ENCODE results near the gene MRE11.

The MRE11 gene

DNA sequence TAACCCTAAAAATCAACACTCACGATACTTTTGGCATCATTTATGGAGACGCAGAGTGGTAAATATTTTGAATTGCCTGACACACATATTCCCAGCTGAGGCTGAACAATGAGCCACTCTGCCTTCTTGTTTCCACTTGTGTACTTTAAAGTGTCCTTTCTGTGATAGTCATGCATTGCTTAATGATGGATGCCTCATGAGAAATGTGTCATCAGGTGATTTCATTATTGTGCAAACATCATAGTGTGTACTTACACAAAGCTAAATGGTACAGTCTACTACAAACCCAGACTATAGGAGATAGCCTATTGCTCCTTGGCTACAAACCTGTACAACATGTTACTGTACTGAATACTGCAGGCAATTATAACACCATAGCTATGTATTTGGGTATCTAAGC, 44.2 kb downstream of the MRE11 start:
- Histone ChIP-seq H3K4me1 (ENCODE audit: control insufficient read depth, insufficient read depth, low read length) (no peaks in the 10 kb centered on the region), H3K9ac (ENCODE audit: low read length) (no peak overlapping the region), H3K27ac (ENCODE audit: low read depth, low read length) (no peak overlapping the region), H3K27me3 (ENCODE audit: control insufficient read depth, insufficient read depth, low read length) (no peaks in the 10 kb centered on the region), H3K4me3 (ENCODE audit: low read length) (no peak overlapping the region), H3K36me3 (ENCODE audit: control insufficient read depth, insufficient read depth, low read length) (peaks cover 2% of the 10 kb centered on the region)

DNA sequence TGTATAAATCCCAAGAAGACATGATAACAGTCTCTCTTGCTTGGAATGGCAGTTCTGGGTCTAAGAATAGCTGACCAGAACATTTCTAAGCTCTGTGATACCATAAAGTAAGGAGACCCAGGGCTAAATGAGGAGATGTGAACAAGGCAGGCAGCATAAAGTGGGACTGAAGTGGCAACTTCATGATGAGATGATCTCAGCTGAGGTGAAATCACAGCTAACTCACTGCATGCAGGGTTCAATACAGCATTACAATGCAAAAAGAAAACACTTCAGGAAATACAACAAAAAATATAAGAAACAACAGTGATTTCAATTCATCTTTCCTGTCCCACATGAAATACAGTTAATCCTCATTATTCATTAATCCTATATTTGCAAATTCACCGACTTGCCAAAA, 44.6 kb downstream of the MRE11 start:
- peaks cover 2% of the 10 kb centered on the region for H3K36me3 ChIP-seq (ENCODE audit: control insufficient read depth, insufficient read depth, low read length)
- H3K9ac ChIP-seq (ENCODE audit: low read length): no peak overlapping the region

DNA sequence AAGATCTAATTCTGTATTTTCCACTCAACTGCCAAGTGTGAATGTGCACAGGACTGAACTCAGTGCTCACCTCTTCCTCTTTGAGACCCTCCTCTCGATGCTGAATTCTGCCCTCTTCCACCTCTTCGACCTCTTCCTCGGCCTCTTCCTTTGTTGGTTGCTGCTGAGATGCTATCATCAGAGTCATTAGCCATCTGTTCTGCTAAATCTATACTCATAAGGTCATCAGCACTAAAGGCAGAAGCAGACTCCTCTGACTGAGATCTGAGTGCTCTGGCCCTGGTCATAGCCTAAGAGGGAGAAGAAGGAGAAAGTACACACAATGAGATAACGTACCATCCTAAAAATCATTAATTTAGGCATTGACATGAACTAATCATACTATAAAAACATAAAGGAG, 46.5 kb downstream of the MRE11 start:
- H3K36me3 ChIP-seq (ENCODE audit: control insufficient read depth, insufficient read depth, low read length): peaks cover 4% of the 10 kb centered on the region
- no peaks in the 10 kb centered on the region for H3K27me3 ChIP-seq (ENCODE audit: control insufficient read depth, insufficient read depth, low read length)
- H3K4me1 ChIP-seq (ENCODE audit: control insufficient read depth, insufficient read depth, low read length): no peaks in the 10 kb centered on the region
- no peak overlapping the region for H3K4me3 ChIP-seq (ENCODE audit: low read length)
- H3K9ac ChIP-seq (ENCODE audit: low read length): no peak overlapping the region
- no peak overlapping the region for H3K27ac ChIP-seq (ENCODE audit: low read depth, low read length)

More for the DNA sequence above, 44.6 kb downstream of the MRE11 start:
- no peaks in the 10 kb centered on the region for H3K4me1 ChIP-seq (ENCODE audit: control insufficient read depth, insufficient read depth, low read length)
- H3K27me3 ChIP-seq (ENCODE audit: control insufficient read depth, insufficient read depth, low read length): no peaks in the 10 kb centered on the region
- no peak overlapping the region for H3K4me3 ChIP-seq (ENCODE audit: low read length)
- H3K27ac ChIP-seq (ENCODE audit: low read depth, low read length): no peak overlapping the region

DNA sequence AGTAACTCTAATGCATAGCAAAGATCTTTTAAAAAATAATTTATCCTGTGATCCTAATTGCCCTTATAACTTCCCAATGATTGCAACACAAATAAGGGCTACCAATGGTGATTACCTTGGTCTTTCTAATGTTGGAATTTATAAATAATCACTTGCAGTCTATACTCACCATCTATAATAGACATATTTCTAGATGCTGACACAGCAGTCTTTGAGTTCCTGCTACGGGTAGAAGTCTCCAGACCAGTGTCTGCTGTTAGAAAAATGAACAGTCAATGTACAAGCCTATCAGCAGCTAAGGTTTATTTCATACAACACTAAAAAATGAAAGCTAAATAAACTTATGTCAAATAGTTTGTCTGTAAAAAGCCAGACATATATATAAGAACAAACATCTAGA, 48.0 kb downstream of the MRE11 start:
- no peak overlapping the region for H3K27ac ChIP-seq (ENCODE audit: low read depth, low read length)
- no peak overlapping the region for H3K9ac ChIP-seq (ENCODE audit: low read length)
- no peaks in the 10 kb centered on the region for H3K27me3 ChIP-seq (ENCODE audit: control insufficient read depth, insufficient read depth, low read length)
- no peak overlapping the region for H3K4me3 ChIP-seq (ENCODE audit: low read length)
- H3K36me3 ChIP-seq (ENCODE audit: control insufficient read depth, insufficient read depth, low read length): peaks cover 4% of the 10 kb centered on the region
- H3K4me1 ChIP-seq (ENCODE audit: control insufficient read depth, insufficient read depth, low read length): no peaks in the 10 kb centered on the region

DNA sequence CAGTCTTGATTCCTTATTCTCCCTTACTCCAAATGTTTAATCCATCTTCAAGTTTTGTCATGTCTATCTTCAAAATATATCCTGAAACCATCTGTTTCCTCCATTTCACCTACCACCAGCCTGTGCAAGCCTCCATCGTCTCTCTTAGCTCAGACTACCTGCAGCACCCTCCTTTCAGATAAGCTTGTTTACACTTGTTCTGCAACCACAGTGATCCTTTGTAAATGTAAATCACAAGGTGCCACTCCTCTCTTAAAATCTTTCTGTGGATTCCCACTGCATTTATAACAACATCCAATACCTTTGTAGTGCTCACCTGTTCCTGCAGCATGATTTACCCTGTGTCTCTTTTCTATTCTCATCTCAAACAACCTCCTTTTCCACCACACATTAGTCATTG, 60.6 kb downstream of the MRE11 start:
- H3K9ac ChIP-seq (ENCODE audit: low read length): no peak overlapping the region
- no peaks in the 10 kb centered on the region for H3K27me3 ChIP-seq (ENCODE audit: control insufficient read depth, insufficient read depth, low read length)
- peaks cover 7% of the 10 kb centered on the region for H3K36me3 ChIP-seq (ENCODE audit: control insufficient read depth, insufficient read depth, low read length)
- H3K27ac ChIP-seq (ENCODE audit: low read depth, low read length): no peak overlapping the region
- H3K4me1 ChIP-seq (ENCODE audit: control insufficient read depth, insufficient read depth, low read length): no peaks in the 10 kb centered on the region
- H3K4me3 ChIP-seq (ENCODE audit: low read length): no peak overlapping the region

DNA sequence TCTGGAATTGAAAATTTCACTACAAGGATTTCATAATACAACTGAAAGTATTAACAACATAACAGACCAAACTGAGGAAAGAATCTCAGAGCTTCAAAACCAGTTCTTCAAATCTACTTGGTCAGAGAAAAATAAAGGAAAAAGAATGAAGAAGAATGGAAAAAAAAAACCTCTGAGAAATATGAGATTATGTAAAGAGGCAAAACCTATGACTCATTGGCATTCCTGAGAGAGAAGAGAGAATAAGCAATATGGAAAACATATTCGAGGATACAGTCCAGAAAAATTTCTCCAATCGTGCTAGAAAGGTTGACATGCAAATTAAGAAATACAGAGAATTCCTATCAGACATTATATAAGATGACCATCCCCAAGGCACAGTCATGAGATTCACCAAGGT, 69.0 kb downstream of the MRE11 start:
- Histone ChIP-seq H3K27ac (ENCODE audit: low read depth, low read length) (no peak overlapping the region), H3K36me3 (ENCODE audit: control insufficient read depth, insufficient read depth, low read length) (no peaks in the 10 kb centered on the region), H3K4me1 (ENCODE audit: control insufficient read depth, insufficient read depth, low read length) (no peaks in the 10 kb centered on the region), H3K9ac (ENCODE audit: low read length) (no peak overlapping the region), H3K27me3 (ENCODE audit: control insufficient read depth, insufficient read depth, low read length) (no peaks in the 10 kb centered on the region), H3K4me3 (ENCODE audit: low read length) (no peak overlapping the region)

DNA sequence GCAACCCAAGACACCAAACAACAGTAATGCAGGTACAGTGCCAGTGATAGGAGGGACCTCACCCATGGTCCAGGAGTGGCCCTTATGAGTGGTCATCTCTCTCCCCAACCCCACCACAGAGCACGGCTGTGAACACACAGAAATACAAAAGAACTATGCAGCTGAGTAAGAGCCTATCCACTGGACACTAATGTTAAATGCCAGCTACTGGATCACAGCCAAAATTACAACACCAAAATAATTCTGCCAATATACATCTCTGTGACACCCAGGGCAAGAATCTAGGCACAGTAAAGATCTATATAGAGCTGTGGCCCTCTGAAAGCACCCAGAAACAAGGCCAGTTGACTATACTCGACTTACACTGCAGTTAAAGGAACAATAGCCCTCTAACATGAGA, 69.6 kb downstream of the MRE11 start:
- Histone ChIP-seq H3K27me3 (ENCODE audit: control insufficient read depth, insufficient read depth, low read length) (no peaks in the 10 kb centered on the region), H3K4me3 (ENCODE audit: low read length) (no peak overlapping the region), H3K27ac (ENCODE audit: low read depth, low read length) (no peak overlapping the region), H3K36me3 (ENCODE audit: control insufficient read depth, insufficient read depth, low read length) (no peaks in the 10 kb centered on the region), H3K4me1 (ENCODE audit: control insufficient read depth, insufficient read depth, low read length) (no peaks in the 10 kb centered on the region), H3K9ac (ENCODE audit: low read length) (no peak overlapping the region)

DNA sequence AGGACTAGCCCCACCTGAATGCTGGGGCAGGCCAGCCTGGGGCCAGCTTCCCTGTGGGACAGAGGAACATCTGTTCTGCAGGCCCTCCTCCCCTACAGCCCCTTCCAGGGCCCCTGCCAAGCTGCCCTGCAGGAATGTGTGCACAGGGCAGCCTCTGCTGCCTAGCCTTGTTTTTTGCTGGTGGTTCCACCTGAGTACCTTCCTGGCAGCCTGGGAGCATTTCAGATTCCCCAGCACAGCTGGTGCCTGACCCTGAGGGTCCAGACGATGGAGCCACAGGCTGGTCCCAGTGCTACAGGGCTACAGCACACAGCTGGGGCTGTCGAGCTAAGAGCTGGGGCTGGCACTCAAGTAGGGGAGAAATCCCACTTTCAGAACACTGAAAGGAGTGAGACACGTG, 70.1 kb downstream of the MRE11 start:
- Histone ChIP-seq H3K27ac (ENCODE audit: low read depth, low read length) (no peak overlapping the region), H3K4me1 (ENCODE audit: control insufficient read depth, insufficient read depth, low read length) (no peaks in the 10 kb centered on the region), H3K9ac (ENCODE audit: low read length) (no peak overlapping the region), H3K27me3 (ENCODE audit: control insufficient read depth, insufficient read depth, low read length) (no peaks in the 10 kb centered on the region), H3K36me3 (ENCODE audit: control insufficient read depth, insufficient read depth, low read length) (no peaks in the 10 kb centered on the region), H3K4me3 (ENCODE audit: low read length) (no peak overlapping the region)

DNA sequence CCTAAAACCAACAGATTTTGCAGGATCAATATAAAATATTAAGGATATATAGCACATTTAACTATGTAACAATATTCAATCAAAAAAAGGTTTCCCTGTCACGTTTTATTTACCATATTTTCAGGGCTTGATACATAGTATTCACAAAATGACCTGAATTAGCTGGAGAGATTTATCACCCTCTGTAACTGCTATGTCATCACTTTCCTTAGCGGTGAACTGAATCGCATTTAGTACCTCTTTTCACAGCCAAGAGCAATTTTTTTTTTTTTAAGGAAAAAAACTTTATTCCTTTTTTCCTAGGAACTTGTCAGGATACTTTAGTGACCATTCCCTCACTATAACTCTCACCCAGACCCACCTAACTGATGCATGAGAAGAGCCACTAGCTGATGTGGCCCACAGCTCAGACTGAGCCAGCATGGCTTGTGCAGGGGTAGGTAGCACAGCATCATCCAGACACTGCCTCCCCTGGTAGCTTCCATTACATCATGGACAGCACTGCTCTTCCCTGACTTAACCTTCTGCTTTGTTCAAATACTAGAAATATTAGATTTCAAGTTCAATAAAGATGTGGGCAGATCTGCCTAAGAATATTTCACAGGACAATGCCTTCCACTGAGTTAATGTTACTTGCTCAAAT, 75.4 kb downstream of the MRE11 start:
- Histone ChIP-seq H3K27me3 (ENCODE audit: control insufficient read depth, insufficient read depth, low read length) (no peaks in the 10 kb centered on the region), H3K4me3 (ENCODE audit: low read length) (no peak overlapping the region), H3K4me1 (ENCODE audit: control insufficient read depth, insufficient read depth, low read length) (peaks cover 2% of the 10 kb centered on the region), H3K36me3 (ENCODE audit: control insufficient read depth, insufficient read depth, low read length) (no peaks in the 10 kb centered on the region), H3K27ac (ENCODE audit: low read depth, low read length) (no peak overlapping the region), H3K9ac (ENCODE audit: low read length) (no peak overlapping the region)

DNA sequence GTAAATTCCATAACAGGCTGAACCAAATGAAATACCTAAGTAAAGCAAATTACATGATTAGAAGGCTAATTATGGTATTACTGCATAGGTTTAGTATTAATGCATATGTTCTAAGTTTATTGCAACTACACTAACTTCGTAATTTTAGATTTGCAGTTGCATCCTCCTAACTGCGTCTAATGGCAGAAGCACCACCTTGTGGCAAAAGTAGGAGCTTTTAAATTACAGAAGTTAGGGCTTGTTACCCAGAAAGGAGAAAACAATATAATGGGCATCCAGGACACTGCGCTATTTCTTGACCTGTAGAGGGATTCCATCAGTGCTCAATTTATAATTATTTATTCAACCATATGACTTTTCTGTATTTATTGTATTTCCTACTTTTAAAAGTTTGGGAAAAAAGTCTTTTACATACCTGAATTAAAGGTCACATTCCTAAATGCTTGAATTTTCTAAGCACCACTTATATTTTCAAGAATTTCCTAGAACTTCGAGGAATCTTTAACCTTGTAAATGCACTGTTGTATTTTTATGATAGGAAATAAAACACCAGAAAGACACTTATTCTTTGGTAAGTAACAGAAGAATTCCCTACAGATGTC, 76.2 kb downstream of the MRE11 start:
- Histone ChIP-seq H3K27ac (ENCODE audit: low read depth, low read length) (no peak overlapping the region), H3K9ac (ENCODE audit: low read length) (no peak overlapping the region), H3K36me3 (ENCODE audit: control insufficient read depth, insufficient read depth, low read length) (no peaks in the 10 kb centered on the region), H3K4me1 (ENCODE audit: control insufficient read depth, insufficient read depth, low read length) (peaks cover 2% of the 10 kb centered on the region), H3K4me3 (ENCODE audit: low read length) (no peak overlapping the region), H3K27me3 (ENCODE audit: control insufficient read depth, insufficient read depth, low read length) (no peaks in the 10 kb centered on the region)

DNA sequence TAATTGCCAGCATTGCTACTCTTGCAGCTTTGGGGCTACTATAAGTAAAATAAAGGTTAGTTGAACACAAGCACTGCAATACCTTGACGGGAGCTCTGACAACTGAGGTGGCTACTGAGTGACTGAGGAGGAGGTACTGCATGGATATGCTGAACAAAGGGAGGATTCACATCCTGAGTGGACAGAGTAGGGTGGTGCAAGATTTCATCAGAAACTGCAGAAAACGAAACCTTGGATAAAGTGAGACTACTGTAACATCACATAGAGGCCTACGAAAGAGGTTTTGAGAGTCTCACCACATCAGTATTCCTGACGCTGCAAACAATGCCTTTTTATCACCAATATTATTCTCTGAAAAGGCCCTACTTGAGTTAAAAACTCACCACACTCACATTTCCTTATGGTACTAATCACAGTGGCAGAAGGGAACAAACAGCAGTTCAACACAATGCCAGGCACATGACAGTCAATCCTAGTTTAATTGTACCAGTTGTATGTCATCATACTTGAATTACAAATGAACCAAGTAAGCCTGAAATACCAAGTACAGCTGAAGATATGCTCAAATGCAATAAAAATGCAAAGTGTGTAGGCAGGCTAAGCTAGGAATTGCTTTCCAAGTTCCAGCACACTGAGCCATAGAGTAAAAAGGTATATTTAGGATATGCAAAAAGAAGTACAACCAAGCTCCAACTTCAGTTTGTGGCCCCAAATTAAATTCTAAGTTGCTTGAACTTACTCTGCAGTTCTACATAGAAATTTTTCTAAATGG, 88.4 kb downstream of the MRE11 start:
- Histone ChIP-seq H3K9ac (ENCODE audit: low read length) (no peak overlapping the region), H3K27ac (ENCODE audit: low read depth, low read length) (no peak overlapping the region), H3K36me3 (ENCODE audit: control insufficient read depth, insufficient read depth, low read length) (no peaks in the 10 kb centered on the region), H3K4me3 (ENCODE audit: low read length) (no peak overlapping the region), H3K27me3 (ENCODE audit: control insufficient read depth, insufficient read depth, low read length) (peaks cover 9% of the 10 kb centered on the region), H3K4me1 (ENCODE audit: control insufficient read depth, insufficient read depth, low read length) (no peaks in the 10 kb centered on the region)

DNA sequence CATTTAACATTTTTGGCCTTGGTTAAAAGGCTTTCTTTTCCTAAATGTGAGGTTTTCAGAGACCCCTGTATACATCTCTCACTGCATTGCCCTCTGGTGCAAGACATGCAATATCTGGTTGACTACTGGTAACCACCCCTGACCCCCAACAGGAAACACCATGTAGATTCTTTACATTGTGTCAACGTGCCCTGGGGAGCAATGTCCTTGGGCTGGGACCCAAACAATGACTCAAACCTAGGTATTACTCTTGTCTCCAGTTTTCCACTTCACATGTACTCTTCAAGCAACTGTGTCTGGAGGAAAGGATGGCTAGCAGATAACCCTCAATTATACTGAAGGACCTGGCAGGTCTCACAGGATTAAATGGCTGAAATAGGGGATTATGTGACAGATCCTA, 91.3 kb downstream of the MRE11 start:
- no peak overlapping the region for H3K27ac ChIP-seq (ENCODE audit: low read depth, low read length)
- no peaks in the 10 kb centered on the region for H3K36me3 ChIP-seq (ENCODE audit: control insufficient read depth, insufficient read depth, low read length)
- H3K4me1 ChIP-seq (ENCODE audit: control insufficient read depth, insufficient read depth, low read length): no peaks in the 10 kb centered on the region
- no peak overlapping the region for H3K4me3 ChIP-seq (ENCODE audit: low read length)
- H3K9ac ChIP-seq (ENCODE audit: low read length): no peak overlapping the region
- H3K27me3 ChIP-seq (ENCODE audit: control insufficient read depth, insufficient read depth, low read length): peaks cover 12% of the 10 kb centered on the region
